HCT116 (cell line): ENCODE results near the gene TPRG1.

Experiments used
- CTCF ChIP-seq, 3 experiments: fragments of 200-600 bp in 1 of 3; sonication (generic) in 1 of 3; IDR thresholded peaks in 2 of 3; conservative IDR thresholded peaks in 1 of 3; 2 replicates each; pipeline ENCODE4 v1.5.1; 2012 to 2017; ENCODE audit warnings: low read depth in 2 of 3, low read length in 2 of 3, antibody characterized with exemption in 1 of 3, borderline replicate concordance in 1 of 3, control low read depth in 1 of 3, mild to moderate bottlenecking in 1 of 3, mixed read lengths in 1 of 3, mixed run types in 1 of 3, moderate library complexity in 1 of 3; ENCODE audit not compliant: insufficient read depth in 1 of 3
- EZH2phosphoT487 ChIP-seq: fragments of 200-600 bp; IDR thresholded peaks from 2 replicates; pipeline ENCODE4 v1.6.1; 2018; ENCODE audit warnings: antibody characterized with exemption, borderline replicate concordance
- FOSL1 ChIP-seq: IDR thresholded peaks from 2 replicates; pipeline ENCODE4 v1.6.1; 2012; ENCODE audit warnings: low read depth
- POLR2A ChIP-seq: IDR thresholded peaks from 2 replicates; pipeline ENCODE4 v1.7.0; 2011; ENCODE audit warnings: borderline replicate concordance; ENCODE audit not compliant: insufficient read depth, insufficient read length; ENCODE audit errors: extremely low read depth
- POLR2AphosphoS5 ChIP-seq: IDR thresholded peaks from 2 replicates; pipeline ENCODE4 v1.6.1; 2011; ENCODE audit warnings: mild to moderate bottlenecking, low read depth, low read length, moderate library complexity
- REST ChIP-seq: IDR thresholded peaks from 2 replicates; pipeline ENCODE4 v1.6.1; 2012; ENCODE audit warnings: low read depth
- TF ChIP-seq, protein P1 (sequence below): IDR thresholded peaks from 2 replicates; pipeline ENCODE4 v1.6.1; 2012

- TF ChIP-seq EZH2phosphoT487 (no peak), POLR2A (no peak), CTCF (IDR thresholded peaks at IDR 0.05 in 2 of 3, conservative IDR thresholded peaks at IDR 0.05 in 1 of 3; ENCODE audit: borderline replicate concordance in 1 of 3, insufficient read depth in 1 of 3, low read depth in 2 of 3, low read length in 2 of 3) (no peak), REST (no peak), FOSL1 (no peak), POLR2AphosphoS5 (no peak)
- TF ChIP-seq, protein P1, sequence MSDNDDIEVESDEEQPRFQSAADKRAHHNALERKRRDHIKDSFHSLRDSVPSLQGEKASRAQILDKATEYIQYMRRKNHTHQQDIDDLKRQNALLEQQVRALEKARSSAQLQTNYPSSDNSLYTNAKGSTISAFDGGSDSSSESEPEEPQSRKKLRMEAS: no peak
Observed at GRCh38 chr3:189260556-189261493, 89.1 kb downstream of the TPRG1 start.
